ENCODE measurements around the gene COX7B2. TPM values are rescaled to one million over a fixed set of nuclear protein-coding genes. Genes with fewer than 3 reads are reported as not detected.

The COX7B2 gene
- total and polyA plus RNA-seq, 12 donors: not detected

- 52 to 58% methylated on average over 3 of the region's 3 CpGs for WGBS, 2 donors
- TF ChIP-seq CTCF (IDR thresholded peaks at IDR 0.05): no peak
- intact Hi-C loops (cut with DNase I): no loop called here
Measured at GRCh38 chr4:46715468-46715867, 193.6 kb downstream of the COX7B2 start.

GRCh38 chr4:46698891-46699290 lies 210.2 kb downstream of the COX7B2 start:
- intact Hi-C loops (cut with DNase I): no loop called here
- WGBS, 2 donors: 94 to 96% methylated on average over 16 of the region's 16 CpGs
- Histone ChIP-seq H3K27ac (no peak overlapping the region), H3K4me3 (no peak overlapping the region), H3K4me1 (no peaks in the 10 kb centered on the region), H3K27me3 (no peaks in the 10 kb centered on the region), H3K9me3 (peaks cover 0 to 20% (median 0%) of the 10 kb centered on the region in 11 donors), H3K36me3 (no peaks in the 10 kb centered on the region)
- no peak for TF ChIP-seq CTCF (IDR thresholded peaks at IDR 0.05)
- ATAC-seq: no peak
- DNase-seq: no peak

More at GRCh38 chr4:46715468-46715867, 193.6 kb downstream of the COX7B2 start:
- no peak overlapping the region for H3K4me3 ChIP-seq
- H3K4me1 ChIP-seq: no peaks in the 10 kb centered on the region
- no peak for ATAC-seq
- DNase-seq: no peak
- no peaks in the 10 kb centered on the region for H3K36me3 ChIP-seq
- H3K9me3 ChIP-seq: peaks cover 0 to under 1% (median 0%) of the 10 kb centered on the region in 11 donors
- no peak overlapping the region for H3K27ac ChIP-seq
- H3K27me3 ChIP-seq: no peaks in the 10 kb centered on the region

Other genes with a start within 250 kb of the COX7B2 start
- 10 to 100 TPM in 9 of 10 donors, 1 to 10 TPM in 1; 3.3 to 57.1 (median 28.1) TPM for gene GABRA4, start 84.3 kb upstream of the COX7B2 start, total RNA-seq
- 1 to 10 TPM; 2.4 to 7.0 TPM for gene GABRA4, start 84.3 kb upstream of the COX7B2 start, polyA plus RNA-seq
- 1 to 10 TPM; 1.4 to 9.9 (median 6.5) TPM for gene GABRB1, start 122.3 kb upstream of the COX7B2 start, total RNA-seq
- gene GABRB1, start 122.3 kb upstream of the COX7B2 start, polyA plus RNA-seq: under 1 TPM; 0.51 to 0.65 TPM

Measured in heart right ventricle (tissue), 16 donors.